Prostate gland (tissue), 2 donors: Measurements from ENCODE around the gene SMIM8.

Experiments used
- CTCF ChIP-seq, 4 experiments: fragments of 200-600 bp in 2 of 4; fragments of 450-650 bp in 2 of 4; sonication (generic) in 2 of 4; IDR thresholded peaks; 1 replicate in 3 of 4; 2 replicates in 1 of 4; pipeline ENCODE4 v1.5.1; 2016 to 2019; ENCODE audit warnings: antibody characterized with exemption in 4 of 4, mild to moderate bottlenecking in 2 of 4, moderate library complexity in 2 of 4
- POLR2A ChIP-seq: fragments of 450-650 bp; IDR thresholded peaks from one replicate; pipeline ENCODE4 v1.6.1; 2016; ENCODE audit warnings: antibody characterized with exemption, mild to moderate bottlenecking

DNA sequence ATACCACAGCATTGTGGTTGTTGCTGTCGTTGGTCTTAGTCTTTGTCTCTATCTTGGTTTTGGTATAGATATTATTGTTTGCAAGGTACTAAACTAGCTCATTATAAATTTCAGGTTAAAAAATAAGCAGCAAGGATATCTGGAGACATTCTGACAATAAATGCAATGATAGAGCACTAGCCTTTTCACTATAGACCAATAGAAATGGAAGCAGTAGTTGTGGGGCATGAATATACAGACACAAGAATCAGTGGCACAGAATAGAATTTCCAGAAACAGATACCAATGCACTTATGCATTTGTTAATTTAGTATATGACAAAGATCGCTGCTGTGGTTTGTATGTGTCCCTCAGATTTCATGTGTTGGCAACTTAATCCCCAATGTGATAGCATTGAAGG is 54.3 kb downstream of the SMIM8 start:
- TF ChIP-seq CTCF (IDR thresholded peaks at IDR 0.05) (no peak), POLR2A (no peak)
